Upper lobe of left lung (tissue), 4 donors: ENCODE measurements around the gene SEMA5A.

Experiments used
- EP300 ChIP-seq, 4 donors: sonication (generic); formaldehyde crosslinking; IDR thresholded peaks; one replicate each; pipeline ENCODE4 v1.5.1; 2017; ENCODE audit warnings: antibody characterized with exemption in 4 of 4, control low read depth in 2 of 4
- POLR2A ChIP-seq, 4 donors: fragments of 450-650 bp; IDR thresholded peaks; one replicate each; pipeline ENCODE4 v1.5.1; 2016 to 2017; ENCODE audit warnings: antibody characterized with exemption in 4 of 4, mild to moderate bottlenecking in 2 of 4
- POLR2AphosphoS5 ChIP-seq, 2 donors: sonication (generic); formaldehyde crosslinking; IDR thresholded peaks; one replicate each; pipeline ENCODE4 v1.5.1; 2017; ENCODE audit warnings: antibody characterized with exemption in 2 of 2
- TF ChIP-seq, protein P1 (sequence below), 6 experiments: fragments of 450-650 bp in 4 of 6; fragments of 200-600 bp in 2 of 6; sonication (generic) in 2 of 6; IDR thresholded peaks; one replicate each; pipeline ENCODE4 v1.5.1; 2016 to 2019; ENCODE audit warnings: antibody characterized with exemption in 6 of 6

DNA sequence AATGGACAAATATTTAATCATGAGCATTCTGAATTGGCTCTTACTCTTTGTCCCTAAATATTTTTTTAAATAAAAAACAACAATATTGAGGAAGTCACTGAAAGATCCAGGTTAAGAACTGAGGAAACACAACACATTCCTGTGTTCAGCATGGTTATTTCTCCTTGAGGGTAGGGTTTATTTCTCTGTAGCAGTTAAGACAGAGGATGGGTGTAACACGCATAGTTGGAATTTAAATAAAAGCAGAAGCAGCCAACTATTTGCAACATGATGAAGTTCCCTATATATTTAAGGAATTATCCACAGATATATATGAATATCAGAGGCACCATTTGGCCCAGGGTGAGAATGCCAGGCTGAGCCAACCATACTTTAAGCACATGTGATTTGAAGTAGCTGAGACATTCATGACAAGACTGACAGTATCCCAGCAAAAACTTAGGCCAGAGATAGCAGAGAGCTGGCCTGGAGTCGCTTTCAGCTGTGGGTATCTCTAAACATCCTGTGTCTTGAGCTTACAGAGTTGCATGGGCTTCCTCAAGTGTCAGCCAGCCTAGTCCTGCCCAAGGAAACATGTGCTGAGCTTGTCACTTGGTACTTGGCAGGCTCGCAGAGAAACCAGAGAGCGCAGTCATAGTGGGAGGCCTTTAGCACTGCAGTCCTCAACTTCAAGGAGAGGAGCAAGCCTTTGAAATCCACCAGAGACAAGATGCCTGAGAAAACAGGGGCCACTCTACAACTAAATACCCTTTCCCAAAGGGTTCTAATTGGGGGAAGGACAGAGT, 43.6 kb downstream of the SEMA5A start:
- TF ChIP-seq, protein P1, sequence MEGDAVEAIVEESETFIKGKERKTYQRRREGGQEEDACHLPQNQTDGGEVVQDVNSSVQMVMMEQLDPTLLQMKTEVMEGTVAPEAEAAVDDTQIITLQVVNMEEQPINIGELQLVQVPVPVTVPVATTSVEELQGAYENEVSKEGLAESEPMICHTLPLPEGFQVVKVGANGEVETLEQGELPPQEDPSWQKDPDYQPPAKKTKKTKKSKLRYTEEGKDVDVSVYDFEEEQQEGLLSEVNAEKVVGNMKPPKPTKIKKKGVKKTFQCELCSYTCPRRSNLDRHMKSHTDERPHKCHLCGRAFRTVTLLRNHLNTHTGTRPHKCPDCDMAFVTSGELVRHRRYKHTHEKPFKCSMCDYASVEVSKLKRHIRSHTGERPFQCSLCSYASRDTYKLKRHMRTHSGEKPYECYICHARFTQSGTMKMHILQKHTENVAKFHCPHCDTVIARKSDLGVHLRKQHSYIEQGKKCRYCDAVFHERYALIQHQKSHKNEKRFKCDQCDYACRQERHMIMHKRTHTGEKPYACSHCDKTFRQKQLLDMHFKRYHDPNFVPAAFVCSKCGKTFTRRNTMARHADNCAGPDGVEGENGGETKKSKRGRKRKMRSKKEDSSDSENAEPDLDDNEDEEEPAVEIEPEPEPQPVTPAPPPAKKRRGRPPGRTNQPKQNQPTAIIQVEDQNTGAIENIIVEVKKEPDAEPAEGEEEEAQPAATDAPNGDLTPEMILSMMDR (IDR thresholded peaks at IDR 0.05) = no peak
- TF ChIP-seq POLR2A (IDR thresholded peaks at IDR 0.05) (no peak), POLR2AphosphoS5 (IDR thresholded peaks at IDR 0.05) (no peak), EP300 (IDR thresholded peaks at IDR 0.05) (no peak)
